Nephron (organoid): ENCODE measurements around the gene JOSD1.

ENCODE experiments used
- H3K27ac Mint-ChIP-seq, 3 experiments: 2 replicates each; pipeline ENCODE4 v1.8.0; 2020; ENCODE audit warnings: mixed read lengths in 3 of 3, mild to moderate bottlenecking in 2 of 3, moderate library complexity in 1 of 3
- H3K27me3 Mint-ChIP-seq: 2 replicates; pipeline ENCODE4 v1.8.0; 2021; ENCODE audit warnings: low read depth, mild to moderate bottlenecking, moderate library complexity, mixed read lengths
- H3K36me3 Mint-ChIP-seq: 2 replicates; pipeline ENCODE4 v1.8.0; 2020; ENCODE audit warnings: low read depth, mixed read lengths
- H3K4me1 Mint-ChIP-seq: 2 replicates; pipeline ENCODE4 v1.8.0; 2020; ENCODE audit warnings: mixed read lengths
- H3K4me3 Mint-ChIP-seq, 3 experiments: 2 replicates each; pipeline ENCODE4 v1.8.0; 2020; ENCODE audit warnings: mild to moderate bottlenecking in 3 of 3, mixed read lengths in 3 of 3, moderate library complexity in 2 of 3
- H3K9me3 Mint-ChIP-seq: 2 replicates; pipeline ENCODE4 v1.8.0; 2020; ENCODE audit warnings: mixed read lengths
- CTCF ChIP-seq, 3 experiments: fragments of 200-600 bp; sonication (generic); IDR thresholded peaks; one replicate each; pipeline ENCODE4 v1.5.0; 2021; ENCODE audit warnings: antibody characterized with exemption in 3 of 3; ENCODE audit not compliant: unreplicated experiment in 3 of 3

The JOSD1 gene

DNA sequence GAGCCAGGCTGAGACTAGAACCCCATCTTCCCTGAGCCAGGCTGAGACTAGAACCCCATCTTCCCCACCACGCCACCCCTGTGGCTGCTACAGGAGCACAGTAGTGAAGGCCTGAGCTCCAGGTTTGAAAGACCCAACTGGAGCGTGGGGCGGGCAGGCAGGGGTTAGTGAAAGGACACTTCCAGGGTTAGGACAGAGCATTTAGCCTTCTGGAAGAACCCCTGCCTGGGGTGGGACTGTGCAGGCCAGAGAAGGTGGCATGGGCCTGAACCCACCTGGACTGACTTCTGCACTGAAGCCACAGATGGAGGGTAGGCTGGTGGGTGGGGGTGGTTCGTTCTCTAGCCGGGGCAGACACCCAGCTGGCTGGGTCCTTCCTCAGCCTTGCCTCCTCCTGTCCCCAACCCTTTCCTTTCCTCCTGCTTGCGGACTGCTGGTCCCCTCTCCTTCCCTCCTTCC is 31.0 kb upstream of the JOSD1 start:
- Mint-ChIP-seq H3K4me3 (no peak overlapping the region), H3K9me3 (no peaks in the 10 kb centered on the region), H3K27ac (no peak overlapping the region), H3K36me3 (peaks cover 56% of the 10 kb centered on the region), H3K27me3 (no peaks in the 10 kb centered on the region), H3K4me1 (peaks cover 19% of the 10 kb centered on the region)
- no peak for TF ChIP-seq CTCF (IDR thresholded peaks at IDR 0.05; ENCODE audit: unreplicated experiment in 3 of 3)

- Mint-ChIP-seq H3K36me3 (peaks cover 66% of the 10 kb centered on the region), H3K4me3 (no peak overlapping the region), H3K4me1 (peaks cover 19% of the 10 kb centered on the region), H3K27me3 (no peaks in the 10 kb centered on the region), H3K27ac (peak overlapping the region in 1 of 3 experiments; percentile 32), H3K9me3 (no peaks in the 10 kb centered on the region)
- TF ChIP-seq CTCF (IDR thresholded peaks at IDR 0.05; ENCODE audit: unreplicated experiment in 3 of 3): no peak
Observed at GRCh38 chr22:38730411-38730871, 29.7 kb upstream of the JOSD1 start.

GRCh38 chr22:38729946-38730345 is 29.2 kb upstream of the JOSD1 start:
- TF ChIP-seq CTCF (IDR thresholded peaks at IDR 0.05; ENCODE audit: unreplicated experiment in 3 of 3): no peak
- Mint-ChIP-seq H3K36me3 (peaks cover 67% of the 10 kb centered on the region), H3K4me1 (peaks cover 19% of the 10 kb centered on the region), H3K9me3 (no peaks in the 10 kb centered on the region), H3K4me3 (no peak overlapping the region), H3K27ac (peak overlapping the region in 1 of 3 experiments; percentile 32), H3K27me3 (no peaks in the 10 kb centered on the region)

DNA sequence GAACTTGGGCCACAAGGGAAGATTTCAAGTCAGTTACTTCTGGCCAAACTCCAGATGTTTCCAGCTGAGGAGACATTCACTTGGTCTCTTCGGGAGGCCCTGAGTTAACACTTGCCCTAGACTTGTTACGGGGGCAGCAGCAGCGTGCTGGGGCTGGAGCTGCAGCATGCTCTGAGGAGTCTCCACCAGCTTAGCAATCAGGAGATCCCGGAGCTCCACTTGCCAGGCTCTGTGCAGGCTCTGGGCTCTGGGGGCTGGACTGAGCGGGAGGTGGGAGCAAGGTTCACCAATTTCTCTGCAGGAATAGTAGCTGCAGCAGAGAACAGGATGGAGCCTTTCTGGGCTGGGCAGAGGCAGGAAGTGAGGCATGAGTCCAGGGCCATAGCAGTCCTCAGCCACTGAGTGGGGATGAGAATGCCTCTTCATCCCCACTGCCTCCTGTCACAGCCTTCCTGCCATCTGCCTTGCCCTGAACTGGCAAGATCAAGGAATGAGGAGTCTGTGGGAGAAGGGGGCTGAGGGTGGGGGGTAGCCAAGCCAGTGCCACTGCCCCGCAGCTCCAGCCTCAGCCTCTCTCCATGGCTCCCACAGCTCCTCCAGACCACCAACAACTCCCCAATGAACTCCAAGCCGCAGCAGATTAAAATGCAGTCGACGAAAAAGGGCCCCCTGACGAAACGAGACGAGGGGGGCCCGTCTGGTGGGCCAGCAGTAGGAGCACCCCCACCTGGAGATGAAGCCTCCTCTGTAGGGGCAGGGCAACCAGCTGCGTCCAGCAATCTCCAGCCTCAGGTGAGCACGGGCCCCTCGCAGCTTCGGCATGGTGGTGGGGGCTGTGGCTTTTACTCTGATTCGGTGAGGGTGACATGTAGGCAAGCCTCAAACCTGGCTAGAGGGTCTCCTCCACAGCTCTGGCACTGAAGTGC is 28.4 kb upstream of the JOSD1 start:
- no peaks in the 10 kb centered on the region for H3K27me3 Mint-ChIP-seq
- H3K4me1 Mint-ChIP-seq: peaks cover 12% of the 10 kb centered on the region
- peak overlapping the region in 1 of 3 experiments; percentile 60 for H3K27ac Mint-ChIP-seq
- TF ChIP-seq CTCF (IDR thresholded peaks at IDR 0.05; ENCODE audit: unreplicated experiment in 3 of 3): no peak
- H3K9me3 Mint-ChIP-seq: no peaks in the 10 kb centered on the region
- H3K4me3 Mint-ChIP-seq: no peak overlapping the region
- H3K36me3 Mint-ChIP-seq: peaks cover 70% of the 10 kb centered on the region

- TF ChIP-seq CTCF (IDR thresholded peaks at IDR 0.05; ENCODE audit: unreplicated experiment in 3 of 3): no peak
- Mint-ChIP-seq H3K27ac (no peak overlapping the region), H3K4me3 (no peak overlapping the region), H3K9me3 (no peaks in the 10 kb centered on the region), H3K27me3 (no peaks in the 10 kb centered on the region), H3K4me1 (no peaks in the 10 kb centered on the region), H3K36me3 (peaks cover 74% of the 10 kb centered on the region)
Observed at GRCh38 chr22:38727530-38728451, 27.0 kb upstream of the JOSD1 start.
